Brain microvascular endothelial cell (primary cell): Measurements from ENCODE around the gene XDH.

Source experiments
- DNase-seq: peaks from one replicate; pipeline ENCODE4 v3.0.0-alpha.2; 2020
- H3K27ac ChIP-seq: fragments of 250-450 bp; sonication (Bioruptor Pico); 2 replicates; pipeline ENCODE4 v1.5.1; 2020; ENCODE audit warnings: mild to moderate bottlenecking, moderate library complexity
- H3K27me3 ChIP-seq: fragments of 250-450 bp; sonication (Bioruptor Pico); replicated peaks from 2 replicates; pipeline ENCODE4 v1.5.1; 2020; ENCODE audit warnings: mild to moderate bottlenecking
- H3K36me3 ChIP-seq: fragments of 250-450 bp; sonication (Bioruptor Pico); replicated peaks from 2 replicates; pipeline ENCODE4 v1.5.1; 2020; ENCODE audit warnings: mild to moderate bottlenecking
- H3K4me3 ChIP-seq: 2 replicates; pipeline ENCODE4 v1.5.1; 2011; ENCODE audit warnings: low read depth, mild to moderate bottlenecking, control low read depth, low read length, moderate library complexity
- in situ Hi-C: cut with HindIII; loops from 2 replicates; pipeline ENCODE4 v1.10.0; 2017; ENCODE audit warnings: low sequenced_read_pairs, low pct_ligation_motif_present
- TF ChIP-seq, protein P1 (sequence below): IDR thresholded peaks from 2 replicates; pipeline ENCODE4 v1.5.1; 2011; ENCODE audit warnings: low read depth, mild to moderate bottlenecking, moderate library complexity, low read length, control low read depth, inconsistent platforms; ENCODE audit errors: missing control alignments

Gene XDH

DNA sequence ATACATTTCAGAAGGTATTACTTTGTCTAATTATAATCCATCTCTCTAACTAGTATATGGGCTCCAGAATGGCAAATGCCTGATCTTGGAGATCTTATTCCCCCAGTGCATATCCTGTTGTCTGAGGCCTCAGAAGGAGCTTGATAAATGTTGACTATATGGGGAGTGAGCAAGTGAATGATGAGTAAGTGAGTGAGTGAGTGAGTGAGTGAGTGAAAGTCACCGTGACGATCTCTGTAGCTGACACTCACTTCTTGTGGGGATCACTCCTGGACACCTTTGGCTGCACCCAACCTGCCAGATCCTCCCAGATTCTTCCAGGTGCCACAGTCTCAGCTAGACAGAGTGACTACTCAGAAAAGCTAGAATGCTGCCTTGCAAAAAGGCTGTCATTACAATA is 2.8 kb downstream of the XDH start:
- H3K36me3 ChIP-seq, result no peaks in the 10 kb centered on the region
- H3K27ac ChIP-seq, result no peak overlapping the region
- H3K27me3 ChIP-seq, result no peaks in the 10 kb centered on the region
- in situ Hi-C loops, result no loop called here
- TF ChIP-seq, protein P1, sequence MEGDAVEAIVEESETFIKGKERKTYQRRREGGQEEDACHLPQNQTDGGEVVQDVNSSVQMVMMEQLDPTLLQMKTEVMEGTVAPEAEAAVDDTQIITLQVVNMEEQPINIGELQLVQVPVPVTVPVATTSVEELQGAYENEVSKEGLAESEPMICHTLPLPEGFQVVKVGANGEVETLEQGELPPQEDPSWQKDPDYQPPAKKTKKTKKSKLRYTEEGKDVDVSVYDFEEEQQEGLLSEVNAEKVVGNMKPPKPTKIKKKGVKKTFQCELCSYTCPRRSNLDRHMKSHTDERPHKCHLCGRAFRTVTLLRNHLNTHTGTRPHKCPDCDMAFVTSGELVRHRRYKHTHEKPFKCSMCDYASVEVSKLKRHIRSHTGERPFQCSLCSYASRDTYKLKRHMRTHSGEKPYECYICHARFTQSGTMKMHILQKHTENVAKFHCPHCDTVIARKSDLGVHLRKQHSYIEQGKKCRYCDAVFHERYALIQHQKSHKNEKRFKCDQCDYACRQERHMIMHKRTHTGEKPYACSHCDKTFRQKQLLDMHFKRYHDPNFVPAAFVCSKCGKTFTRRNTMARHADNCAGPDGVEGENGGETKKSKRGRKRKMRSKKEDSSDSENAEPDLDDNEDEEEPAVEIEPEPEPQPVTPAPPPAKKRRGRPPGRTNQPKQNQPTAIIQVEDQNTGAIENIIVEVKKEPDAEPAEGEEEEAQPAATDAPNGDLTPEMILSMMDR, result no peak
- DNase-seq, result no peak
- H3K4me3 ChIP-seq, result no peak overlapping the region

DNA sequence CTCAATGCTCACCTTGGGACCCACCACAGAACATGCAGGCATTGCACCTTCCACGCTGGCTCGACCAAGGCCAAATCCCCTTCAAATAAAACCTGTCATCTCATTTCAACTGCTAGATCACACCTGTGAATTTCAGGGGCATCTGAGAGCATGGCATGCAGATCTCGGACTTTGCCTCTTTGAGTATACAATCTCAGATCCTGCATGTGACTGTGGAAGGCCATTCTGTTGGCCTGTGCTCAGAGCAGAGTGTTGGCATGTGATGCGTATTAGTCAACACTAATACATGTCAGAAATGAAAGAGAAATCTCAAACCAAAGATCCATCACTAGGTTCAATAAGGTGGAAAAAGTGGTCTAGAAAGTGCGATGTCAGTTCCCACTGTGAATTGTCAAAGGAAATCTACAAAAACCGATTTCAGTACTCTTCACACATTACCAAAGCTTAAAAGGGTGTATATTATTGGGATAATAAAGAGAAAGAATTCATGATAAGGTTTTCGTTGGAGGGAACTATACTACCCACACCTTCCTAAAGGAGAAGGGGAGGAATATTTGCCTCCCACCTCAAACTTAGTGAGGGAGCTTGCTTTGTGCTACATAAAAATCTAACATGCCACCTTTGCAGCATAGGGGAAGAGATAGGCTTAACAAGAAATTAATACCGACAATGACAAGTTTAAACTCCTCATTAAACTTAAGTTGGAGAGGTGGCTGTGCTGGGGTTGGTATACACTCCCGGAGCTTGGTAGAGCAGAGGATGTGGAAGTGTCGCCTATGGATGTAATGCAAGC is 7.8 kb downstream of the XDH start:
- in situ Hi-C loops, result no loop called here
- no peaks in the 10 kb centered on the region for H3K36me3 ChIP-seq
- no peak overlapping the region for H3K4me3 ChIP-seq
- H3K27ac ChIP-seq, result no peak overlapping the region
- no peak for DNase-seq
- TF ChIP-seq, protein P1, result no peak
- H3K27me3 ChIP-seq, result no peaks in the 10 kb centered on the region

DNA sequence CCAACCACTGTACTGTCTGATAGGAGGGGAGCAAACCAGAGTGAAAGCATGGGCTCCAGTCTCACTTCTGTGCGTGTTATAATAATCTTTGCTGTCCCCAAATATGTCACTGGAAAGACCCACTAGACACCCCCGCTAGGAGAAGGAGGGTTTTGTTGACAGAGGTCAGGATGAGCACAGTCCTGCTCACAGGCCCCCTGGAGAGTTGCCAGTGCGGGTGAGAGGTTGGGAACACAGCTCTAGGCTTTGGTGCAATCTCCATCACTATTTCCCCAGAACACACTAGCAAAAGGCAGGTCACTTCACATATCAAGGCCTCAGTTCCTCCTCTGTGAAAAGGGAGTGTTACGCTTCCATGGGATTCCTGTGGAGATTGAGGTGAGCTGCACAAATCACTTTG is 9.7 kb downstream of the XDH start:
- Histone ChIP-seq H3K36me3 (no peaks in the 10 kb centered on the region), H3K4me3 (no peak overlapping the region), H3K27me3 (no peaks in the 10 kb centered on the region), H3K27ac (no peak overlapping the region)
- DNase-seq, result no peak
- TF ChIP-seq, protein P1, result no peak
- in situ Hi-C loops, result no loop called here

DNA sequence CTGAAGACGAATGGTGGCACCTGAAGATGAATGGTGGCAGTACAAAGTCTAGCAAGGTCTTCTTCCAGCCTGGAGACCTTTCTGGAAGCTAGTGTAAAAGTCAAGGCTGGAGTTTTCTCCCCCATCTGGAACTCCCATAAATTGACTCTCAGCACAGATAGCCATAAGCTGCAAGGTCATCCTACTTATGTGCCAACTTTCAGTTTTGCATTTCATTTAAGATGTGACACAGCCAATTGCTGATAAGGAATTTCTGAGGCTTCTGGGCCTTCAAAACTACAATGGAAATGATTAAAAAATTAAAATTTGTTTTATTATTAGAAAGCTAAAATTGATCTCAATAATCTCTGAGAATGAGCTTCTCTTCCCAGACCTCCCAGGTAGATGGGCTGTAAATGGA is 10.2 kb downstream of the XDH start:
- no peak for DNase-seq
- H3K4me3 ChIP-seq, result no peak overlapping the region
- no peaks in the 10 kb centered on the region for H3K27me3 ChIP-seq
- H3K36me3 ChIP-seq, result no peaks in the 10 kb centered on the region
- TF ChIP-seq, protein P1, result no peak
- in situ Hi-C loops, result no loop called here
- H3K27ac ChIP-seq, result no peak overlapping the region

DNA sequence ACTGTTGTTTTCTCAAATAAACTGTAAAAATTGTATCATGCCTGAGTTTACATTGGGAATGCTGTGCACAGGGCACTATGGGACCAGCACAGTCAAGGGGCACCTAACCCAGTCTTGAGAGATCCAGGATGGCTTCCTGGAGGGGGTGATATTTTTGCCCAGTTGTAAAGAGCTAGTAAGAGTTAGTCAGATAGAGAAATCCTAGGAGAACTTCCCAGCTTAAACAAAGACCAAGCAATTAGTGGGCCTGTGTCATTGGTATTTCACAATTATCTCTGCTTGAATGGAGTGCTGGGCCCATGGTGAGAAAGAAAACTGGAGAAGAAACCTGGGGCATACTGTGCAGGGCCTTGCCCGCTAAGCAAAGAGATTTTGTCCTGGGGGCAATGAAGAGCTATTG is 12.2 kb downstream of the XDH start:
- Histone ChIP-seq H3K27ac (peak overlapping the region; percentile 65), H3K27me3 (no peaks in the 10 kb centered on the region), H3K36me3 (no peaks in the 10 kb centered on the region), H3K4me3 (no peak overlapping the region)
- in situ Hi-C loops, result no loop called here
- TF ChIP-seq, protein P1, result no peak
- DNase-seq, result no peak

DNA sequence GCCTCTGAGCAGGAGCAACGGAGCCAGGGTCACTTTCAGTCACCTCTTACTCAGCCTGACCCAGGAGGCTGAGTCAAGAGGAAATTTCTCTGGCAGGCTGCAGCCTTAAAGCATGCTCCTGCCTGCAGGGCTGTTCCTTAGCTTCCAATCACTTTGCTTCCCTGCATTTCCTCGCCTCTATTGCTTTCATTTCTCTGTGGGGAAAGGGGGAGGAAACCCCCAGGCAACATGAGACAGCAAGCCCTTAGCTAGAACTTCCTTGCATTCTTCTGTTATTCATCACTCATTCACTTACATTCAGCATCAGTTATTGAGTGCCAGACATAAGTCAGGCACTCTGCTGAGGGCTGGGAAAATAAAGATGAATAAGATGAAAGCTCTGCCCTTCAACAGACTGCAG is 13.0 kb downstream of the XDH start:
- DNase-seq, result peak; percentile 94
- Histone ChIP-seq H3K27me3 (no peaks in the 10 kb centered on the region), H3K36me3 (no peaks in the 10 kb centered on the region), H3K27ac (peak overlapping the region; percentile 65), H3K4me3 (no peak overlapping the region)
- in situ Hi-C loops, result no loop called here
- TF ChIP-seq, protein P1, result no peak
